Kidney capillary endothelial cell (primary cell): Measurements from ENCODE around the gene ELOVL5.

ENCODE experiments used
- DNase-seq: peaks from one replicate; pipeline ENCODE4 v3.0.0-alpha.2; 2018; ENCODE audit warnings: low spot score

The ELOVL5 gene

DNA sequence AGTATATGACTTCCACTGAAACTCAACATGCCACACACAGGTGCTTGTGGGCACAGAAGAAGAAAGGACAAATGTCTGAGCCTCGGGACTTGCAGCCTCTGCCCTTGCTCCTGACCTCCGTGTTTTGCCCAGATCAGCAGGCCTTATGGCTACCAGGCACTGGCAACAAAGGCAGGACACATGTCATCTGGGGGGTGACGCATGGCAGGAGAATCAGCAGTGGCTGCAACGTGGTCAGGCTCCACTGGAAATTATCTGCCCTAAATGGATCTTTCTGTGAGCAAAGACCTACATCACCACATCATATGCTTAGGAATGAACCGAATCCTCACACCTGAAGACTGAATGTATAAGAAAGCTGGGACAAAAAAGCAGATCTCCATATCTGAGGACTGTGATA, 78.9 kb downstream of the ELOVL5 start:
- DNase-seq = no peak

DNA sequence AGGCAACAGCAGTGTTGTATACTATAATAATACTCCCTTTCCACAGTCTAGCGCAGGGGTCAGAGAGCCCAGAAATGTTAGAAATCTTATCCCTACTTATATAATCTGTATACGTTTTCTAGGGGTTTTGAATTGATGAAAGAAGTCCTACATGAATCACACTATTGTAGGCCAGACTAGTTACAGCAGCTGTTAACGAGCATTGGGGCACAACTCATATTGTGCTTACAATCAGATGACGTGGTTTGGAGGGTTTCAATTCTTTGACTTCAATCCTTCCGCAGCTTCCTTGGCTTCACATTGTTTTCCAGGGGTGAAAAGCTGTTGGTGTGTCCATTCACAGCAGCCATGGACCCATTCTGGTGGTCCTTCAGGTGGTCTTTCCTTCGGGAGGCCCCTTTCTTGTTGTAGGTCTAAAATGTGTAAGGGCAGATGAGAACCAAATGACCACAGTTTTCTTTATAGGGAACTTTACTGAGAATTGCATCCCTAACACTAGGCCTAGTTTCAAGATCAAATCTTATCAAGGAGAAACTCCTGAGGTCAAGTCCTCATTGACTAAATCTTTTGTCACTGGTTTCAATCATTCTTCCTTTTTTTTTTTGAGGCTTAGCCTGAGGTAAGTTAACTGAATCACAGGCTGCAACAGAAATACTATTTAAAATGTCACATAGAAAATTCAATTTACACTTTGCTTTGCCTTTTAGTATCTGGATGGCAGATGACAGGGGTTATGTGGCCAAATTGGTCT, 79.7 kb downstream of the ELOVL5 start:
- DNase-seq = no peak

DNA sequence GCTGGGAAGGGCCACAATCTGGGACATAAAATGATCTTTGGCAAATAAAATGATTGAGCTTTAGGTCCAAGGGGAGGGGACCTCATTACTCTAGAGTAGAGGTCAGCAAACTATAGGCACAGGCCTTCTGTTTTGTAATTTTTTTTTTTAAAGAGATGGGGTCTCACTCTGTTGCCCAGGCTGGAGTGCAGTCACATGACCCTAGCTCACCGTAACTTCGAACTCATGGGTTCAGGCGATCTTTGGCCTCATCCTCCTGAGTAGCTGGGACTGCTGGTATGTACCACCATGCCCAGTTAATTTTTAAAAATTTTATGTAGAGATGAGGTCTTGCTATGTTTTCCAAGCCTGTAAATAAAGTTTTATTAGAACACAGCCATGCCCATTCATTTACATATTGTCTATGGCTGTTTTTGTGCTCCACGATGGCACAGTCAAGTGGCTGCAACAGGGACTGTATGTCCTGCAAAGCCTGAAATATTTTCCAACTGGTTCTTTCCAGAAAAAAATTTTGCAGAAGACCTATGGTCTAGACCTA, 82.1 kb downstream of the ELOVL5 start:
- DNase-seq = no peak

DNA sequence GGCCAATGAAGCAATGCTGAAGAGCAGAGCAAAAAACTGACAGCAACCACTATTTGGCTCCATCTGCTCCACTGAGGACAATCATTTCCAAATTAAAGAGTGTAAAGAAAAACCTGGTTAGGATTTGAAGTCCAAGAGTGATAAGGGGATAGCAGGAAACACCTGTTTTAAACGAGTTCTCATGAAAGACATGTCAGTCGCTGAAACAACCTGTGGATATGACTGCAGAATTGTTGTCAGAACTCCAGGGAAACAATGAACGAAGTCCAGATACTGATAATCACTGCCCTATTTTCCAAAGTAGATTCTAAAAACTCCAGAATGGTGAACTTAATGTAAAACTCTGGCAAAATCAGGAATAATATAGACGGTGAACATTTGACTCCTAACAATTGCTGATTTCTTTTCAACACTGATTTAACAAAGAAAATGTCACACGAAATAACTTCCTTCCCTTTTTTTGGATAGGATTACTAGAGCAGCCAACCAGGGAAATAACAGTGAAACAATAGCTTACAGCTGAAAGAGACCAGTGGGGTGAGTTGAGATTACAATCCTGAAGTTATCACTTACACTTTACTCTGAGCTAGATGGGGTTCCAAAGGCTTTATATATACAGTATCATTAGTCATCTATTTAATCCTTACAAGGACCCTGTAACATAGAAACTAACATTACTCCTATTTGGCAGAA, 83.7 kb downstream of the ELOVL5 start:
- no peak for DNase-seq

DNA sequence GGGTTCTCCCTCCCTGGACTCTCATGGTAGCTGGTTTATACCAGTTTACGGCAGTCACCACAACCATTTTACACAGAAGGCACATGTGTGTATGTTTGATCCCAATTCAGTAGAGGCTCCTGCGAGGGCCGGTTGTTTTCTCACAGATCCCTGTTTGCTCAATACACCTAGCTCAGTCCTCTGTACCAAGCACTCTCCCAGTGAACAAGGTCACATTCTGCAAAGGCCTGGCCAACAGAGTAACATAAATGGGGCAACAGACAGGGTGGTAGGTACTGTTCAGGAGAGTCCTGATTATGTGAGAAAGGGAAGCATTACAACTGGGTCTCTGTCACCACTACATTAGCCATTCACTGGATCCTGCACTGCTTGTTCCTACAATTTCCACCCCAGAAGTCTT, 84.4 kb downstream of the ELOVL5 start:
- DNase-seq = no peak

DNA sequence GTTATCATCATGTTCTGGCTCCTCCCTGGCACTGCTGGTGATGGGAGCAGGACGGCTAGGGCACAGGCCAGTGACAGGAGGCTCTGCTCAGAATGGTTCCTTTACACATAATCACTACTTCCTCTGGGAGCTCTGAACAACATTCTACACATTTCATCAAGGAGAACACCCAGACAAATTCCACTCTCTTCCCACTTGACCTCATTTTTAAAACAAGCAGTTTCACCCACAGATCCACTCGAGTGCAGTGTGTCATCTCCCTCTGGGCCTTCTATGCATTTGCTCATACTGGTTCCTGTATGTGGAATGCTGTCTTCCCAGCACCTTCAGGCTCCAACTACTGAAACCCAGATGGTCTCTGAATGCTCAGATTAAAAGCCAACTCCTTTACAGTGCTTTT, 84.8 kb downstream of the ELOVL5 start:
- no peak for DNase-seq

DNA sequence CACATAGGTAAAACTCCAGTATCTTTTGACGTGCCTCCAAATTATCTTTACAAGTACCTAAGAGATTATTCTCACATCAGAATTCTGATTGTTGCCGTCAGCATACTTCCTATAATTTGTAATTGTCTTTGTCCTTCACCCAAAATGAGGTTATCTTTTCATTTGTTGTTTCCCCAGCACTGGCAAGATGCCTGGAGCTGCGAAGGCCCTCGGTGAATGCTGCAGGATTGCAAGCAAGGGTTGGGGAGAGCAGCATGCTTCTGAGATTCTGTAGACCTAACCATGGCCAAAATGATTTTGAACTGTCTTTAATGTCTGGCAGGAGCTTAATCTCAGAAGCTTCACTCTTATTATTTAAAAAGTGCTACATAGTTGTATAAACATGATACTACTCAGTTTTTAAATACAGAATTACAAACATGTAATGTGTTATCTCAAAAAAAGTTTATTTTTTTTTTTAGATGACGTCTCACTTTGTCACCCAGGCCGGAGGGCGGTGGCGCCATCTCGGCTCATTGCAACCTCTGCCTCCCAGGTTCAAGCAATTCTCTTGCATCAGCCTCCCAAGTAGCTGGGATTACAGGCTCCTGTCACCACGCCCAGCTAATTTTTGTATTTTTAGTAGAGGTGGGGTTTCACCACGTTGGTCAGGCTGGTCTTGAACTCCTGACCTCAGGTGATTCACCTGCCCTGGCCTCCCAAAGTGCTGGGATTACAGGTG, 88.7 kb downstream of the ELOVL5 start:
- no peak for DNase-seq

DNA sequence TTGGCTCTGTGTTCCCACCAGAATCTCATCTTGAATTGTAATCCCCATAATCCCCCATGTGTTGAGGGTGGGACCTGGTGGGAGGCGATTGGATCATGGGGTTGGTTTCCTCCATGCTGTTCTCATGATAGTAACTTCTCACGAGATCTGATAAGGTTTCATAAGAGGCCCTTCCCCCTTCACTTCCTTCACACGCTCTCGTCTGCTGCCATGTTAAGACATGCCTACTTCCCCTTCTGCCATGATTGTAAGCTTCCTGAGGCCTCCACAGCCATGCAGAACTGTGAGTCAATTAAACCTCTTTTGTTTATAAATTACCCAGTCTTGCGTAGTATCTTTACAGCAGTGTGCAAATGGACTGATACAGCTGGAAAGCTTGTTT, 90.0 kb downstream of the ELOVL5 start:
- no peak for DNase-seq

DNA sequence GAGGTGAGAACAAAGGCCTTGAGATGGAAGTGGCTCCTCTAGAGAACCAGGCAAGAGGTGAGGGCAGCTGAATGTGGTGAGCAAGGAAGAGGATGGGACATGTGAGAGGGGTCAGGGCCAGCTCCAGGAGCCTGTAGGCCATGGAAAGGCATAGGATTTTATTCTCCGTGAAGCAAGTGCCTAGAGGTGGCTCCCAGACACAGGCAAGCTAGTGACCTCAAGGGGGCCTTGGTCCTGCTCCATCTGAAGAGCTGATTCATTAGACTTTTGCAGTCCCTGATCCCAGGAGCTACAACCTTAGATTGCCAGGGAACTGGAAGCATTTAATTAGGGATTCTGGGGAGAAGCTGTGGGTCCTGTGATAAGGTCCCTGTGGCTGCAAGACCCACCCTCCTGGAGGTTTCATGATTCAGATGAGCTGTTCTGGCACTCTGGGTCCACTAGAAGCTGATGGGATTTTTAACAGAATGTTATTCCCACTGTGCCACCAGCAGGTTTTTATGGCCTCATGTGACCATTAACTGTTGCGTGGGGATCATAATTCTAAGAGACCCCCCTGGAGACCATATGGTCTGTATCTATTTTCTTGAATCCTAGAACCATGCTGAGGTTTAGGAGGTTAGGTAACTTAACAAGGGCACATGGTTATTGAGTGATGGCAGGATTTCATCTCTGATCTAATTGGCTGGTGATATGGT, 90.5 kb downstream of the ELOVL5 start:
- no peak for DNase-seq

DNA sequence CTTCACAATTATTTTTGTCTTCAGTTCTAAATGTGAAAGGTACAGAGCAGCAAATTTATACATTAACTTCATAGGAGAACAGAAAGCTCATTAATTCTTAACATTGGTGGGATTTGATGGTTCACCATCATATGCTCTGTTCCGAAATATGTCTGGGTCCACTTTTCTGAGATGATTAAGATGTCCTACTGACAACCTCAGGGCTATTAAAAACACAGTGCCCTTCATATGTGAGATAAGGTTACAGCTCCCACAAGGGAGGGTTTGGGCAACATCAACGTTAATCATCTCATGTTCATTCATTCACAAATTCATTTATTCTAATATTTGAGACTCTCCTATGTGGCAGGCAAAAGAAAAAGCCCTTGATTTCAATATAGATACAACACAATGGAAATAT, 91.2 kb downstream of the ELOVL5 start:
- DNase-seq = no peak

DNA sequence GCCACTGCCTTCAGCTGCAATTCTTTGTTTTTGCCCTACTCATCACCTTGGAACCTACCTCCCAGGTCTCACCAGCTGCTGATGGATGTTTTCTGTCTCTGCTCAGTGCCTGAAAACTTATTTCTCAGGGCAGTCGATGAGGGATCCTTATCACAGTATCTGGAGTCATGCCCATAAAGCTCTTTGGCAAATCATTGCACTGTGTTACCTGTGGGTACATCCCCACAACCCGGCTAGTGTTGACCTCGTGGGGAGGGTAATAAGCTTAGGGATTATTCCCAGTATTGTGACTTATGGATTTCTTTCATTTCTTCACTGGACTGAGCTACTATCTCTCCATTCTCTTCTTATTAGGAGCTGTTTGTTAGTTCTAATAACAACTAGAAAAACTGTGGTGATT, 91.7 kb downstream of the ELOVL5 start:
- DNase-seq = no peak

DNA sequence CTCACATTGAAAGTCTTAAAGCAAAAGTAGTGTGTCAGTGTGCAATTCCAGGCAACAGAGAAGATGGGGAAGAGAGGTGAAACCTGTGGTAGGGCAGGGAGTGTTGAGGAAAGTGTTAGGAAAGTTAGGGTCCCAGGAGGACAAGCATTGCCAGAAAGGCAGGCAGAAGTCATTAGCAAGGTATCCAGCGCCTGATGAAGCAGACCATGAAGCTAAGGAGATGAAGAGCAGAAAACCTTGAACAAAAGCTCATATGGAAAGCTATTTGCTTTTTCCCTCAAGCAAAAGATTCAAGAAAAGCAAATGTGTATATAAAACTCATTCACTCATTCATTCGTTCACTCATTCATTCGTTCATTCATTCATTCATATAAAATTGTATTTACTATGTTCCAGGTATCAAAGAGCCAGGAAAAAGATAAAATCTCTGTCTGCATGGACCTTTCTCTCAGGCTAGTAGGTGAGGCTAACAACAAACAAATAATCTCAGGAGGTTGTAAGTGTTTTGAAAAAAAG, 96.5 kb downstream of the ELOVL5 start:
- DNase-seq = no peak

DNA sequence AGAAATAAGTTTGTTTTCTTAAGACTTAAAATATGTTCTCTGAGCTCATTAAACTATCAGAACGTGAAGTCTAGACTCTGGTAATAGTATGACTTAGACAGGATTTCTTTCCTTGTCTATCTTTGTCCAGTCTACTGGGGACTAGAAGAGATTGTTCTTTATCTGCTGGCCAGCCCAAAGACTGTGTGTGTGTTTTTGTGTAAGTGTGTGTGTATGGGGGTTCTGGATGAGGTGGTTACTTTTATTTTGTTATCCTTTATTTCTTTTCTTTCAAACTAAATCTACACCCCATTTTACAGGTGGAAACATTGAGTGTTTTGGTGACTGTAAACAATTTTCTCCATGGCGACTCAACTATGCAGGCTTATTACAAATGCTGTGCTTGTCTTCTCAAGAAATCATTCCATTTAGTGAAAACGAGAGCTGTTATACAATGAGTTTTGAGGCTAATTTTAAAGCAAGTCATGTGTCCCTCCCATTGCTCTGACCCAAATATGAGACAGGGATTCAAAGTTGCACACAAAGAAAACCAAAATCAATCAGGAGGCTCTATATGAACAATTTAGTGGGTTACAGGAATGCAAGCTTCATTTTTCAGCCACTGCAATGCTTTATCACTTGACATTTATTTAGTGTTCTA, 97.6 kb downstream of the ELOVL5 start:
- DNase-seq = no peak

DNA sequence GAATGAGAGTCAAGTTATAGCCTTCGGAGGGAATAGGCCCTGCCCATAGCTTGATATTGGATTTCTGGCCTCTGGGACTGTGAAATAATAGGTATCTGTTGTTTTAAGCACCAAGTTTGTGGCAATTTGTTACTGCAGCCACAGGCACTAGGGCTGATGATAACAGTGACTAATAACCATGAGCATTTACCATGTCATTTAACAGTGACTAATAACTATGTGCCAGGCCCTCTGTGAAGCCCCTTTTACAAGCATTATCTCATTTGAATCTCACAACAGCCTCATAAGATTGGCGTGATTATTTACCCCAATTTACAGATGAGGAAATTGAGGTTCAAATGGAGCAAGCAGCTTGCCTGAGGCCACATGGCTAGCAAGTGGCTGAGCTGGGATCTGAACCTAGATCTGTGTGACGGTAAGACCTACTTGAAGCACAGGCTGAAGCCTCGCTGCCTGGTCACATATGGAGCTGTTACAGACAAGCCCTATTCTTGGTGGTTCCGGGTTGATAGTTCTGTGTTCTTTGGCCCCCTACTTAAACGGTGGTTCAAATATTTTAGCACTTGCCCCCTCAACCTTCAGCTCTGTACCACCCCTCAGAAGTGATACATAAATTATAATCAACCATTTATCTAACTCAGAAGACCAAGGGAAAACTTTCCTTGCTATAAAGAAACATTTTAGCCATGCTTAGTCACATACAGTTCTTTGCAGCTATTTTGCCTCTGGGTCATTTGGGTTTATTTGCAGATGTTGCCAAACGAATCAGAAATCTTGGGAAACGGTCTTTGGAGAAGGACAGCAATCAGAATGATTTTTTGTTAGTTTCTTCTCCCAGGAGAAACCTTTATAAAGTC, 98.3 kb downstream of the ELOVL5 start:
- peak; percentile 7 for DNase-seq

DNA sequence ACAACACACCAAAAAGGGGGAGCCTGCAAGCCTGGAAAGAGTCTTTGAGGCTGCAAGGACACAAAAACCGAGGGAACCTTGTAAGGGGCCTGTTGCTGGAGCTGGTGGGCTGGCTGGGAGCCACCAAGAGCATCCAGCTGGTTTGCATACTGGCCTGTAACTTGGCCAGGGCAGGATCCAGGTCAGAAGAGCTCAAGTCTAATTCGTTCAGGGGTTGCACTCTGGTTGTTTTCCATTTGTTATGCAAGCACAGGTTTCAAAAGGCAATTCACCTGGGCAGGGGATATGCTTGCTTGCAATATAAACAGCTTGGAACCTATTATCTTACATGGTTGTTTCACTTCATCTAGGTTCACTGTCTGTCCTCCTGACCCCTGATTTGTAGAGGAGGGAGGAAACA, 101.8 kb downstream of the ELOVL5 start:
- DNase-seq = no peak

DNA sequence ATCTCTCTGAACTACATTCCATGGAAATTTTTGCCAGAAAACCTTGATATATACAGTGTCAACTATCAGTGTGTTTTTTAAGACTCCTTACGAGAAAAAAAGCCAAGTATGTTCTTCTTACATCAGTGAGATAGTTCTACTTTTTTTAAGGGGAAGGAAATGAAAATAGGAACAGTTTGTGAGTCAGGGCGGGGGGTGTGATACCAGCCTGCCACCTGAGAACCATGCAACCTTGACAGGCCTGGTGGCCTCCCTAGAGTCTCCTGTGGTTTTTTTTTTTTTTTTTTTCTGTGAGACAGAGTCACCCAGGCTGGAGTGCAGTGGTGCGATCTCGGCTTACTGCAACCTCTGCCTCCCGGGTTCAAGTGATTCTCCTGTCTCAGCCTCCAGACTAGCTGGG, 103.8 kb downstream of the ELOVL5 start:
- no peak for DNase-seq

DNA sequence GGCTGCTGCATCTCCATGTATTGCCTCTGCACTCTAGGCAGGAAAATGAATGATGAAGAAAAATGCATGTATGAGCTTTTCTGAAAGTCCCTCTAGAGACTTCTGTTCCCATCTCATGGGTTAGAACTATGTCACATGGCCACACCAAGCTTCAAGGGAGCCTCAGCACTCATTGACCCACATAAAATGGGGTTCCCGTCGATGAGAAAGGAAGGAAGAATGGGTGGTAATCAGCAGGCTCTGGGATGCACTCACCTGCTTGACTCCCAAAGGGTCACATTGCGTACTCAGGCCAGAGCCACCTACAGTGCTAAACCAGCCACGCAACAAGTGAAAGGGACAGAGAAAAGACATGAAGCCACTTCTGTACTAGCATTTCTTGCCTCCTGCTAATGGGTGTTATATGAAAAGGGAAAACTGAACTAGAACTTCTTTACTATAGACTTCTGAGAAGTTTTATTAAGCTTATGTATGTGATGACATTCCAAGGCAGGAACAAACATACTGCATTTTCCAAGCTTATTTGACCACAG, 104.3 kb downstream of the ELOVL5 start:
- no peak for DNase-seq

DNA sequence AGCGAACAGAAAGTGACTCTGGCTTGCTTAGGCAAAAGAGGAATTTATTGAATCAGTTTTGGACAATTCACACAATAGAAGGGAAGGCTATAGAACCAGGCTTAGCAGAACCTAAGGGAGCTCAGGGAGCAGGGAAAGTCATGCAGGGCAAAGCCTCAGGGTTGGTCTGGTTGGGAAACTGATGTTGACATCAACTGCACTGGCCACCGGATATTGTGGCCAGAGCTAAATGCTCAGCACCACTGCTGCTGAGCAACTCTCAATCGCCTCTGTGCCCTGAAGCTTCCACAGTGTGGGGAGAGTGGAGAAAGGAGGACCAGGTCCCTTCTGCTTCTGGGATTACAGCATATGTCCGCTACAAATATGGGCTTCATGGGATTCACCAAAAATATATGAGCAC, 106.8 kb downstream of the ELOVL5 start:
- DNase-seq = no peak

DNA sequence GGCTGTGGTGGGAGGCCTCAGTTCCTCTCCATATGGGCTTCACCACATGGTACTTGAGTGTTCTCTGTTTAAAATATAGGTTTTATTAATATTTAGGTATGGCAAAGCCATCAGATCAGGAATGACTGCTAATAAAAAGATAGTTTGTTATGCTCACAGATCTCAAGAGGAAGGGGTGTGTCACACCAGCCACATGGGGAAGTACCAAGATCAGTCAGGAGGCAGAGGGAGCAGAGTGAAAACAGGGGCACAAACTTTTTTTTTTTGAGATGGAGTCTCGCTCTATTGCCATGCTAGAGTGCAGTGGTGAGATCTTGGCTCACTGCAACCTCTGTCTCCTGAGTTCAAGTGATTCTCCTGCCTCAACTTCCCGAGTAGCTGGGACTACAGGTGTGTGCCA, 108.0 kb downstream of the ELOVL5 start:
- no peak for DNase-seq

DNA sequence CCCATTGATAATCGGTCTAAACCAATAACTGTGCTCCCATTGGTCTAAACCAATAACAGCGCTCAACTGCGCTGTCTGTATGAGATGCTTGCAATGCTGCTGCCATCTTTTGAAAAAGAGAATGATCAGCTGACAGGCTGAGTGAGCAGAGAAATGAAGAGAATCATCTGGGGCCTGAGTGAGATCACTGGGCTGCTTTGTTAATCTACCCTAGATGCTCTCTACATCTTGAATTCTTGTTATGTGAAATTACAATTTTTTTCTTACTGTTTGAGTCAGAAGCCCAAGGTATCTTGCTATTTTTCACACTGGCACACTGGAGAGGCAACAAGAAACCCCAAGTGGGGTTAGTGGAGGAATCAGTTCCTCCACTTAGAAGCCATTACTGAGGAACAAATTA, 108.6 kb downstream of the ELOVL5 start:
- DNase-seq = no peak
